Endothelial cell of umbilical vein (primary cell): ENCODE measurements around the gene EFCAB8. TPM values are rescaled to one million over a fixed set of nuclear protein-coding genes. Genes with fewer than 3 reads are reported as not detected.

Source experiments
- BruUV-seq: library from RNA; stranded (reverse); fragments of 400-500 nt; replicated peaks from 2 replicates; lab custom pipeline; 2021; lab: Mats Ljungman, UMichigan
- CTCF ChIA-PET: fragments of 300-600, 350-600 bp; sonication (Branson Sonifier 250); formaldehyde crosslinking; loops from one replicate; lab custom pipeline; 2021; ENCODE audit warnings: antibody characterized with exemption, inconsistent platforms; lab: Charles Lee
- POLR2A ChIA-PET: fragments of 300-600, 350-600 bp; sonication (Branson Sonifier 250); formaldehyde crosslinking; loops from one replicate; lab custom pipeline; 2021; ENCODE audit warnings: antibody characterized with exemption, inconsistent platforms; lab: Charles Lee
- DNase-seq: peaks from one replicate; pipeline ENCODE4 v3.0.0-alpha.2; 2011; ENCODE audit warnings: low read depth, low spot score
- FAIRE-seq: peaks from 2 replicates; lab custom pipeline; 2011; peaks lifted over from hg19 to GRCh38; lab: Jason Lieb, UNC
- H2AFZ ChIP-seq: 2 replicates; pipeline ENCODE4 v1.6.0; 2012; ENCODE audit warnings: low read depth, low read length, control low read depth, inconsistent platforms
- H3K27ac ChIP-seq: 2 replicates; pipeline ENCODE4 v1.5.1; 2011; ENCODE audit warnings: low read depth, mild to moderate bottlenecking, control low read depth, low read length, moderate library complexity; ENCODE audit not compliant: insufficient read depth
- H3K27me3 ChIP-seq, 2 experiments: 2 replicates each; pipeline versions ENCODE4 v1.6.0 to v1.6.1; 2011; ENCODE audit warnings: low read length in 2 of 2, mixed read lengths in 1 of 2; ENCODE audit not compliant: control insufficient read depth in 2 of 2, insufficient read depth in 2 of 2
- H3K36me3 ChIP-seq, 2 experiments: 2 replicates in 1 of 2; 3 replicates in 1 of 2; pipeline ENCODE4 v1.5.1; 2011; ENCODE audit warnings: low read length in 2 of 2, mild to moderate bottlenecking in 1 of 2, moderate library complexity in 1 of 2; ENCODE audit not compliant: control insufficient read depth in 2 of 2, insufficient read depth in 2 of 2; ENCODE audit errors: extremely low read depth in 1 of 2
- H3K4me1 ChIP-seq: 3 replicates; pipeline ENCODE4 v1.5.1; 2011; ENCODE audit warnings: mild to moderate bottlenecking, low read length; ENCODE audit not compliant: control insufficient read depth, insufficient read depth; ENCODE audit errors: extremely low read depth
- H3K4me2 ChIP-seq: 2 replicates; pipeline ENCODE4 v1.6.1; 2011; ENCODE audit warnings: low read length, control low read depth, mixed read lengths; ENCODE audit not compliant: insufficient read depth
- H3K4me3 ChIP-seq, 3 experiments: fragments of 200-600 bp in 1 of 3; sonication (generic), shearing (Covaris generic) in 1 of 3; replicated peaks in 1 of 3; 2 replicates each; pipeline ENCODE4 v1.5.1; 2011 to 2016; ENCODE audit warnings: control low read depth in 3 of 3, low read length in 3 of 3, mild to moderate bottlenecking in 2 of 3, inconsistent platforms in 1 of 3, low read depth in 1 of 3, moderate library complexity in 1 of 3; ENCODE audit not compliant: insufficient read depth in 1 of 3
- H3K79me2 ChIP-seq: 2 replicates; pipeline ENCODE4 v1.6.0; 2012; ENCODE audit warnings: low read length, inconsistent platforms; ENCODE audit not compliant: control insufficient read depth, insufficient read depth
- H3K9ac ChIP-seq: replicated peaks from 2 replicates; pipeline ENCODE3; 2011; ENCODE audit warnings: low read length, control low read depth; ENCODE audit not compliant: insufficient read depth; ENCODE audit errors: extremely low read depth
- H3K9me1 ChIP-seq: replicated peaks from 3 replicates; pipeline ENCODE4 v1.6.0; 2011; ENCODE audit warnings: mild to moderate bottlenecking, low read length; ENCODE audit not compliant: control insufficient read depth, insufficient read depth; ENCODE audit errors: extremely low read depth
- H3K9me3 ChIP-seq: replicated peaks from 2 replicates; pipeline ENCODE4 v1.5.1; 2012; ENCODE audit warnings: low read length, inconsistent platforms; ENCODE audit not compliant: control insufficient read depth, insufficient read depth
- H4K20me1 ChIP-seq: replicated peaks from 2 replicates; pipeline ENCODE3; 2011; ENCODE audit warnings: mild to moderate bottlenecking, low read length; ENCODE audit not compliant: control insufficient read depth, insufficient read depth; ENCODE audit errors: extremely low read depth
- EZH2 ChIP-seq: IDR thresholded peaks from 2 replicates; pipeline ENCODE4 v1.6.1; 2012; ENCODE audit warnings: borderline replicate concordance, low read depth, mild to moderate bottlenecking, moderate library complexity, low read length, inconsistent platforms; ENCODE audit not compliant: severe bottlenecking
- FOS ChIP-seq: IDR thresholded peaks from 2 replicates; pipeline ENCODE4 v1.6.1; 2011; ENCODE audit warnings: mild to moderate bottlenecking, low read length, moderate library complexity, borderline replicate concordance; ENCODE audit not compliant: insufficient read depth
- GATA2 ChIP-seq: IDR thresholded peaks from 2 replicates; pipeline ENCODE4 v1.7.0; 2011; ENCODE audit warnings: low read depth, mild to moderate bottlenecking, moderate library complexity, mixed read lengths, low read length; ENCODE audit not compliant: insufficient read length, insufficient read depth
- JUN ChIP-seq: IDR thresholded peaks from 2 replicates; pipeline ENCODE4 v1.6.1; 2011; ENCODE audit warnings: borderline replicate concordance, low read depth; ENCODE audit not compliant: insufficient read length, insufficient read depth
- MAX ChIP-seq: IDR thresholded peaks from 2 replicates; pipeline ENCODE4 v1.6.1; 2011; ENCODE audit not compliant: insufficient read depth, insufficient read length
- MYC ChIP-seq: IDR thresholded peaks from one replicate; pipeline ENCODE4 v1.6.1; 2011; ENCODE audit warnings: mild to moderate bottlenecking, low read depth, low read length
- POLR2A ChIP-seq: IDR thresholded peaks from 2 replicates; pipeline ENCODE4 v1.6.1; 2012; ENCODE audit warnings: low read depth, mild to moderate bottlenecking, control low read depth, low read length
- POLR2AphosphoS5 ChIP-seq: IDR thresholded peaks from 2 replicates; pipeline ENCODE4 v1.6.1; 2012; ENCODE audit warnings: low read depth, mild to moderate bottlenecking, control low read depth, low read length, moderate library complexity; ENCODE audit not compliant: insufficient read depth
- dilution Hi-C: fragments of 300-500 bp; cut with MboI; formaldehyde crosslinking; loops from one replicate; pipeline ENCODE4 v1.15.0; 2019; ENCODE audit warnings: low sequenced_read_pairs; ENCODE audit not compliant: extremely low pct_ligation_motif_present
- intact Hi-C: fragments of 100-400 bp; cut with micrococcal nuclease; formaldehyde crosslinking; loops from one replicate; pipeline ENCODE4 v1.10.0; 2022
- polyA plus RNA-seq, 4 experiments: library from polyadenylated mRNA; depleted of rRNA in 3 of 4; stranded (reverse) in 3 of 4; unstranded in 1 of 4; fragments of >200 nt; gene quantifications; 2 replicates each; pipeline versions ENCODE4 v1.2.1 to v1.2.3, GENCODE V29; 2011 to 2012; ENCODE audit warnings: missing spikeins in 1 of 4
- total RNA-seq: library from RNA; stranded (reverse); gene quantifications from 2 replicates; pipeline ENCODE4 v1.2.3, GENCODE V29; 2021
- TF ChIP-seq, protein P1 (sequence below), 2 donors: IDR thresholded peaks; 1 replicate in 1 of 2; 2 replicates in 1 of 2; pipeline ENCODE4 v1.5.1; 2011; ENCODE audit warnings: low read length in 2 of 2, mild to moderate bottlenecking in 2 of 2, moderate library complexity in 2 of 2, control low read depth in 1 of 2, inconsistent platforms in 1 of 2, low read depth in 1 of 2; ENCODE audit not compliant: insufficient read depth in 1 of 2; ENCODE audit errors: extremely low read depth in 1 of 2

The EFCAB8 gene
- total and polyA plus RNA-seq, 2 donors (not counting 3 experiments of a cell fraction or from before 2014, with no cell fraction given) = 0.01 to 0.31 TPM

DNA sequence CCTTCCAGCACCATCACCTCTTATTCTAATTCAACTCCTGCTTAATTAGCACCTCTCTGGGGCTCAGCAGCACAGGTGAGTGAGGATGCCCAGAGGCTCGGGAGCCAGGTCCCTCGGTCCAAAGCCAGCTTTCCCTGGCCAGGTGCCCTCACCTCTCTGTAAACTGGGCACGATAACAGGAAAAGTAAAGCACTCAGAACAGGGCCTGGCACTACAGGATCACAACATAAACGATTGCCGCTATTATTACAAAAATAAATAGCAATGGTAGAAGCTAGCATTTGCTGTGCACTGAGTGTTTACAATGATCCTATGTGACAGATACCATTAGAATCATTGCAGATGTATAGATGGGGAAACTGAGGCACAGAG lies 151.4 kb downstream of the EFCAB8 start:
- no peak overlapping the region for H2AFZ ChIP-seq
- H3K27me3 ChIP-seq = no peaks in the 10 kb centered on the region
- H3K9me1 ChIP-seq = no peaks in the 10 kb centered on the region
- no peaks in the 10 kb centered on the region for H3K9me3 ChIP-seq
- no peak overlapping the region for H3K27ac ChIP-seq
- FAIRE-seq (no peak), DNase-seq (no peak)
- H3K4me1 ChIP-seq = no peaks in the 10 kb centered on the region
- no peaks in the 10 kb centered on the region for H3K36me3 ChIP-seq
- TF ChIP-seq, protein P1, sequence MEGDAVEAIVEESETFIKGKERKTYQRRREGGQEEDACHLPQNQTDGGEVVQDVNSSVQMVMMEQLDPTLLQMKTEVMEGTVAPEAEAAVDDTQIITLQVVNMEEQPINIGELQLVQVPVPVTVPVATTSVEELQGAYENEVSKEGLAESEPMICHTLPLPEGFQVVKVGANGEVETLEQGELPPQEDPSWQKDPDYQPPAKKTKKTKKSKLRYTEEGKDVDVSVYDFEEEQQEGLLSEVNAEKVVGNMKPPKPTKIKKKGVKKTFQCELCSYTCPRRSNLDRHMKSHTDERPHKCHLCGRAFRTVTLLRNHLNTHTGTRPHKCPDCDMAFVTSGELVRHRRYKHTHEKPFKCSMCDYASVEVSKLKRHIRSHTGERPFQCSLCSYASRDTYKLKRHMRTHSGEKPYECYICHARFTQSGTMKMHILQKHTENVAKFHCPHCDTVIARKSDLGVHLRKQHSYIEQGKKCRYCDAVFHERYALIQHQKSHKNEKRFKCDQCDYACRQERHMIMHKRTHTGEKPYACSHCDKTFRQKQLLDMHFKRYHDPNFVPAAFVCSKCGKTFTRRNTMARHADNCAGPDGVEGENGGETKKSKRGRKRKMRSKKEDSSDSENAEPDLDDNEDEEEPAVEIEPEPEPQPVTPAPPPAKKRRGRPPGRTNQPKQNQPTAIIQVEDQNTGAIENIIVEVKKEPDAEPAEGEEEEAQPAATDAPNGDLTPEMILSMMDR (IDR thresholded peaks at IDR 0.05; ENCODE audit: extremely low read depth in 1 of 2, insufficient read depth in 1 of 2, low read depth in 1 of 2, low read length in 2 of 2) = no peak
- TF ChIP-seq MYC = no peak
- no peak for TF ChIP-seq POLR2AphosphoS5
- no peak for TF ChIP-seq POLR2A
- no peak for TF ChIP-seq FOS
- no peak for TF ChIP-seq GATA2
- no peak for TF ChIP-seq EZH2
- no peak for TF ChIP-seq MAX
- no peak for TF ChIP-seq JUN
- H3K4me3 ChIP-seq = no peak overlapping the region
- no peak overlapping the region for H3K9ac ChIP-seq
- no peak overlapping the region for H3K4me2 ChIP-seq
- no peaks in the 10 kb centered on the region for H4K20me1 ChIP-seq
- CTCF ChIA-PET = no interaction called here
- no TSS peak for BruUV-seq
- dilution Hi-C loops = no loop called here
- H3K79me2 ChIP-seq = no peaks in the 10 kb centered on the region
- POLR2A ChIA-PET = no interaction called here
- intact Hi-C loops = no loop called here
